ENCODE data around the gene MBD1. TPM values are rescaled to one million over a fixed set of nuclear protein-coding genes. Genes with fewer than 3 reads are reported as not detected.

Gene MBD1
- total RNA-seq, 1 donor from 2014 or later = 53.4 TPM

DNA sequence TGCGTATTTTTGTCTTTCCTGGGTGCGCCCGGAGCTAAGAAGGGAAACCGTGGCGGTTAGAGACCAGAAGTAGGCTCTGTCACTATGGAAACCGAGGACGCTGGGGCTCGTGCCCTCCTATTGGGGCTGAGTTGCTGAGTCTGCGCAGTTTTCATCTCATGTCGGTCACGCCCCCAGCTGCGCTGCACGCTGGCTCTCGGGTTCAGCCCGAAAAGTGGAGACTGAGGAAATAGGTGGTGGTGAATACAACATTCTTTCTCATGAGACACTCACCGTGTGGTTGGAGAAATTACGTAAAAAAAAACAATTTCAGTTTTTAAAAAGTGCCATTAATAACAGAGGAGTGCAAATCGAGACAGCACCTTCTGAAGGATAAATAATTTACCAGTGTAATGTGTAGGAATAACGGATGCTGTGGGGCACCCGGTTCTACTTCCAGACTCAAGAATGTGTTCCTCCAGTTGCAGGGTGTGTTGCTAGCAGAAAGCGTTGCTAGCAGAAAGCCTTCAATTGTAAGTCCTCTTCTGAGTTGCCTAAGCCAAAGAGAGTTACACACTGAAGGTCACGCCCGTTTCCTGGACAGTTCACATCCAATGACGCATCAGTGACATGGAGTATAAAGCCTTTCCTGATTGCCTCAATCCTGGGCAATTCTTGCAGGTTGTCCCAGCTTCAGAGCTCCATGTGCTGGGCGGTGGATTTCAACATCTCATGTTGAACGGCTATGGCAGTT is 26.6 kb upstream of the MBD1 start:
- Histone ChIP-seq H3K9me3 (no peaks in the 10 kb centered on the region), H3K36me3 (no peaks in the 10 kb centered on the region), H3K27ac (no peak overlapping the region), H3K4me3 (peak overlapping the region; percentile 48 to 61), H3K4me1 (peaks cover 0 to 4% of the 10 kb centered on the region in 2 donors), H3K27me3 (no peaks in the 10 kb centered on the region)
- TF ChIP-seq, protein P1, sequence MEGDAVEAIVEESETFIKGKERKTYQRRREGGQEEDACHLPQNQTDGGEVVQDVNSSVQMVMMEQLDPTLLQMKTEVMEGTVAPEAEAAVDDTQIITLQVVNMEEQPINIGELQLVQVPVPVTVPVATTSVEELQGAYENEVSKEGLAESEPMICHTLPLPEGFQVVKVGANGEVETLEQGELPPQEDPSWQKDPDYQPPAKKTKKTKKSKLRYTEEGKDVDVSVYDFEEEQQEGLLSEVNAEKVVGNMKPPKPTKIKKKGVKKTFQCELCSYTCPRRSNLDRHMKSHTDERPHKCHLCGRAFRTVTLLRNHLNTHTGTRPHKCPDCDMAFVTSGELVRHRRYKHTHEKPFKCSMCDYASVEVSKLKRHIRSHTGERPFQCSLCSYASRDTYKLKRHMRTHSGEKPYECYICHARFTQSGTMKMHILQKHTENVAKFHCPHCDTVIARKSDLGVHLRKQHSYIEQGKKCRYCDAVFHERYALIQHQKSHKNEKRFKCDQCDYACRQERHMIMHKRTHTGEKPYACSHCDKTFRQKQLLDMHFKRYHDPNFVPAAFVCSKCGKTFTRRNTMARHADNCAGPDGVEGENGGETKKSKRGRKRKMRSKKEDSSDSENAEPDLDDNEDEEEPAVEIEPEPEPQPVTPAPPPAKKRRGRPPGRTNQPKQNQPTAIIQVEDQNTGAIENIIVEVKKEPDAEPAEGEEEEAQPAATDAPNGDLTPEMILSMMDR (IDR thresholded peaks at IDR 0.05) = no peak
- DNase-seq (ENCODE audit: low spot score in 2 of 2) = peak; percentile 75 to 94
- intact Hi-C loops (cut with DNase I) = loop anchor here (5.0 kb wide), 1 partner anchor 41 kb away; the partner anchor contains the start of gene CFAP53

DNA sequence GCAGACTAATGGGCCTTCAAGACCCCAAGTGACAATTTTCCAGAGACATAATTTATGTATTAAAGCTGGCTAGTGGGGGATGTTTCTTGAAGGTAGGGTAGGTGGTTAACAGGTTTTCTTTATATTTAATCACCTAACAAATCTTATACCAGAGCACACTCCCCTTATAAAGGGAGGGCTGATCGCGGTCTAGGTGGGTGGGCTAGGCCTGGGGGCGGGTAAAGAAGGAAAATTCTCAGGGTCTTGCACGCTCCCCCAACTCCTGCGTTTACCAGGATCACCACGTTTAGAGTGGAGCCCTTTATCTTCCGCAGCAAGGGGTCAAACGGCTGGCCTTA is 26.0 kb upstream of the MBD1 start:
- TF ChIP-seq, protein P1 (IDR thresholded peaks at IDR 0.05) = no peak
- no peak overlapping the region for H3K27ac ChIP-seq
- peaks cover 0 to 4% of the 10 kb centered on the region in 2 donors for H3K4me1 ChIP-seq
- intact Hi-C loops (cut with DNase I) = loop anchor here (5.0 kb wide), 1 partner anchor 40 kb away; the partner anchor contains the start of gene CFAP53
- no peaks in the 10 kb centered on the region for H3K27me3 ChIP-seq
- no peaks in the 10 kb centered on the region for H3K9me3 ChIP-seq
- no peaks in the 10 kb centered on the region for H3K36me3 ChIP-seq
- H3K4me3 ChIP-seq = peak overlapping the region; percentile 48 to 61
- DNase-seq (ENCODE audit: low spot score in 2 of 2) = no peak

DNA sequence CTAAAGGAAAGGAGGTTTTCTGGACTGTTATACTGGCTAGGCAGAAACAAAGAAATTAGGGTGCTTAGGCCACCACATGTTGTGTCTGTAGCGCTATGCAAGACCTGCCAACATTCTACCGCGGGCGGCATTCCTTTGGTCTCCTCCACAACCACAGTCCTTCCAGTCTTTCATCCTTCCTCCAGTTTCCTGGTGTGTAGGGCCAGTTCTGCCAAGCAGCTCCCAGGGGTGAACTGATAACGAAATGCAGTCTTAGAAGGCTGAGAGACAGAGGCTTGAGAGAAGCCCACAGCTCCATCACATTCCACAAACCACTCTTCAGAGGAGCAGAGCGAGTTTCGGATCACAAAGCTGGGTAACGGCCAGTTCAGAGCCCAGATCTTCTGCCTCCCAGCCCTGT is 25.6 kb upstream of the MBD1 start:
- TF ChIP-seq, protein P1 (IDR thresholded peaks at IDR 0.05) = no peak
- Histone ChIP-seq H3K27ac (no peak overlapping the region), H3K9me3 (no peaks in the 10 kb centered on the region), H3K4me3 (peak overlapping the region; percentile 48 to 61), H3K27me3 (no peaks in the 10 kb centered on the region), H3K4me1 (peaks cover 0 to 4% of the 10 kb centered on the region in 2 donors), H3K36me3 (no peaks in the 10 kb centered on the region)
- intact Hi-C loops (cut with DNase I) = loop anchor here (5.0 kb wide), 1 partner anchor 40 kb away; the partner anchor contains the start of gene CFAP53
- DNase-seq (ENCODE audit: low spot score in 2 of 2) = no peak

DNA sequence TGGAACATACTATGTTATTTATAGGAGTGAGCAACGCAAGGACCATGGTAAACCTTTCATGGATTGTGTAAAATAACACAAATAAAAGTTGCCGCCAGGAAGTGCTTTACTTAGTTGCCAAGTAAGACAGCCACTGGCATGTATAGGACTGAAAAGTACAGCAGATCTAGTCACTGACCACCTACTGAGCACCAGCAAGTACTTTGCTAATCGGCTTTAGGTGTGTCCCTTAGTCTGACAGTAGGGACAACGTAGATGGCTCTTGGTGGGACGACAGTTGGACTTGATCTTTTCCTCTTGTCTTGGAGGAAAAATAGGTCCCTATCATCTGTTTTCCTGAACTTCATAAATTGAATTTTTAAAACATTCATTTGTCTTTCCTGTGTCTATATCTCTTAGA is 19.8 kb upstream of the MBD1 start:
- intact Hi-C loops (cut with DNase I) = no loop called here
- H3K36me3 ChIP-seq = no peaks in the 10 kb centered on the region
- TF ChIP-seq, protein P1 (IDR thresholded peaks at IDR 0.05) = no peak
- H3K4me1 ChIP-seq = peaks cover 0 to 4% of the 10 kb centered on the region in 2 donors
- H3K9me3 ChIP-seq = no peaks in the 10 kb centered on the region
- no peak overlapping the region for H3K4me3 ChIP-seq
- no peak overlapping the region for H3K27ac ChIP-seq
- no peak for DNase-seq (ENCODE audit: low spot score in 2 of 2)
- H3K27me3 ChIP-seq = peaks cover 10% of the 10 kb centered on the region

DNA sequence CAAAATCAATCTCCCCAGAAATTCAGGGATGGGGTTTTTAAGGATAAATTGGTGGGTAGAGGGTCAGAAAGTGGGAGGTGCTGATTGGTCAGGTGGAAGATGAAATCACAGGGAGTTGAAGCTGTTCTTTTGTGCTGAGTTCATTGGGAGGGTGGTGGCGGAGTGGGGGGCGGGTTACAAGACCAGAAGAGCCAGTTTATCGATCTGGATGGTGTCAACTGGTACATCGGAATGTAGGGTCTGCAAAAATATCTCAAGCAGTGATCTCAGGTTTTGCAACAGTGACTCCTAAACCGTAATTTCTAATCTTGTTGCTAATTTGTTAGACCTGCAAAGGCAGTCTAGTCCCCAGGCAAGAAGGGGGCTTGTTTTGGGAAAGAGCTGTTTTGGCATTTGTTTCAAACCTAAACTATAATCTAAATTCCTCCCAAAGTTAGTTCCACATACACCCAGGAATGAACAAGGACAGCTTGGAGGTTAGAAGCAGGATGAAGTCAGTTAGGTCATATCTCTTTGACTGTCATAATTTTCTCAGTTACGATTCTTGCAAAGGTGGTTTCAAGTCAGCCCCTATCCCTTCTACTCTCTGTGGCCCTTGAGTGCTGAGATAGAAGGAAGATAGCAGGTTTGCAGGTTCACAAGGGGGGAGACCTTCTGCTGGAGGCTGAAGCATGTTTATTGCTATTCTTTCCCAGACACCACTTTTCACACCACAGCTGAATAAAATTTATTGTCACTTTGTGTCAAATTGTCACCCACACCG is 18.5 kb upstream of the MBD1 start:
- Histone ChIP-seq H3K27me3 (peaks cover 10% of the 10 kb centered on the region), H3K4me3 (no peak overlapping the region), H3K27ac (no peak overlapping the region), H3K9me3 (no peaks in the 10 kb centered on the region), H3K36me3 (no peaks in the 10 kb centered on the region), H3K4me1 (peaks cover 0 to 4% of the 10 kb centered on the region in 2 donors)
- TF ChIP-seq, protein P1 (IDR thresholded peaks at IDR 0.05) = no peak
- intact Hi-C loops (cut with DNase I) = no loop called here
- no peak for DNase-seq (ENCODE audit: low spot score in 2 of 2)
